SJSA1 (cell line): ENCODE data around the gene PADI1. TPM values are rescaled to one million over a fixed set of nuclear protein-coding genes. Genes with fewer than 3 reads are reported as not detected.

Source experiments
- DNase-seq, 2 experiments: peaks; one replicate each; pipeline ENCODE4 v3.0.0-alpha.2; 2015 to 2020; ENCODE audit warnings: low spot score in 2 of 2, low read depth in 1 of 2
- H3K27ac ChIP-seq: fragments of 250-450 bp; sonication (Bioruptor Pico); 2 replicates; pipeline ENCODE4 v1.5.1; 2020; ENCODE audit warnings: mild to moderate bottlenecking, moderate library complexity
- H3K27me3 ChIP-seq: fragments of 250-450 bp; sonication (Bioruptor Pico); replicated peaks from 2 replicates; pipeline ENCODE4 v1.5.1; 2020; ENCODE audit warnings: mild to moderate bottlenecking, moderate library complexity
- H3K36me3 ChIP-seq: fragments of 250-450 bp; sonication (Bioruptor Pico); 2 replicates; pipeline ENCODE4 v1.5.1; 2020; ENCODE audit warnings: mild to moderate bottlenecking
- H3K4me1 ChIP-seq: fragments of 250-450 bp; sonication (Bioruptor Pico); replicated peaks from 2 replicates; pipeline ENCODE4 v1.6.1; 2021; ENCODE audit warnings: mild to moderate bottlenecking
- H3K4me3 ChIP-seq: fragments of 250-450 bp; sonication (Bioruptor Pico); 2 replicates; pipeline ENCODE4 v1.5.1; 2020; ENCODE audit warnings: mild to moderate bottlenecking
- H3K9me3 ChIP-seq: fragments of 250-450 bp; sonication (Bioruptor Pico); replicated peaks from 2 replicates; pipeline ENCODE4 v1.5.1; 2020; ENCODE audit warnings: mild to moderate bottlenecking
- total RNA-seq: library from RNA; depleted of rRNA; stranded (reverse); fragments of >200 nt; shearing (Covaris generic); gene quantifications from 2 replicates; pipeline ENCODE4 v1.2.3, GENCODE V29; 2014

The PADI1 gene
- total RNA-seq, 1 experiment from 2014 or later: 1.5 TPM

- H3K27ac ChIP-seq: no peak overlapping the region
- no peaks in the 10 kb centered on the region for H3K27me3 ChIP-seq
- DNase-seq: peak in 1 of 2 experiments; percentile 21
- no peak overlapping the region for H3K4me3 ChIP-seq
- H3K4me1 ChIP-seq: peaks cover 11% of the 10 kb centered on the region
- H3K36me3 ChIP-seq: no peaks in the 10 kb centered on the region
- H3K9me3 ChIP-seq: no peaks in the 10 kb centered on the region
Observed at GRCh38 chr1:17197696-17198095, 7.2 kb upstream of the PADI1 start.

GRCh38 chr1:17198476-17199258, 6.3 kb upstream of the PADI1 start:
- Histone ChIP-seq H3K4me1 (peaks cover 11% of the 10 kb centered on the region), H3K9me3 (no peaks in the 10 kb centered on the region), H3K27ac (no peak overlapping the region), H3K4me3 (no peak overlapping the region), H3K27me3 (no peaks in the 10 kb centered on the region), H3K36me3 (no peaks in the 10 kb centered on the region)
- DNase-seq: peak in 1 of 2 experiments; percentile 41

GRCh38 chr1:17199267-17200044, 5.5 kb upstream of the PADI1 start:
- no peaks in the 10 kb centered on the region for H3K9me3 ChIP-seq
- H3K4me3 ChIP-seq: no peak overlapping the region
- no peaks in the 10 kb centered on the region for H3K27me3 ChIP-seq
- H3K4me1 ChIP-seq: peaks cover 11% of the 10 kb centered on the region
- no peak overlapping the region for H3K27ac ChIP-seq
- no peaks in the 10 kb centered on the region for H3K36me3 ChIP-seq
- peak in 1 of 2 experiments; percentile 31 for DNase-seq

- no peaks in the 10 kb centered on the region for H3K36me3 ChIP-seq
- H3K27me3 ChIP-seq: no peaks in the 10 kb centered on the region
- peaks cover 11% of the 10 kb centered on the region for H3K4me1 ChIP-seq
- H3K9me3 ChIP-seq: no peaks in the 10 kb centered on the region
- no peak overlapping the region for H3K27ac ChIP-seq
- no peak overlapping the region for H3K4me3 ChIP-seq
- DNase-seq: no peak
Observed at GRCh38 chr1:17200246-17200645, 4.7 kb upstream of the PADI1 start.

- no peaks in the 10 kb centered on the region for H3K36me3 ChIP-seq
- H3K9me3 ChIP-seq: no peaks in the 10 kb centered on the region
- no peak overlapping the region for H3K4me3 ChIP-seq
- H3K27me3 ChIP-seq: no peaks in the 10 kb centered on the region
- no peak for DNase-seq
- no peak overlapping the region for H3K27ac ChIP-seq
- H3K4me1 ChIP-seq: peaks cover 11% of the 10 kb centered on the region
Observed at GRCh38 chr1:17200756-17201155, 4.2 kb upstream of the PADI1 start.

GRCh38 chr1:17201201-17202021, 3.5 kb upstream of the PADI1 start:
- Histone ChIP-seq H3K9me3 (no peaks in the 10 kb centered on the region), H3K27me3 (no peaks in the 10 kb centered on the region), H3K4me1 (peaks cover 11% of the 10 kb centered on the region), H3K36me3 (no peaks in the 10 kb centered on the region), H3K4me3 (no peak overlapping the region), H3K27ac (no peak overlapping the region)
- peak in 1 of 2 experiments; percentile 27 for DNase-seq

- Histone ChIP-seq H3K36me3 (no peaks in the 10 kb centered on the region), H3K27me3 (no peaks in the 10 kb centered on the region), H3K4me1 (peaks cover 34% of the 10 kb centered on the region), H3K27ac (no peak overlapping the region), H3K4me3 (no peak overlapping the region), H3K9me3 (no peaks in the 10 kb centered on the region)
- DNase-seq: no peak
Observed at GRCh38 chr1:17205652-17206051, 724 bp downstream of the PADI1 start.

GRCh38 chr1:17206196-17206595, 1.3 kb downstream of the PADI1 start:
- no peak overlapping the region for H3K4me3 ChIP-seq
- H3K36me3 ChIP-seq: no peaks in the 10 kb centered on the region
- peaks cover 34% of the 10 kb centered on the region for H3K4me1 ChIP-seq
- no peaks in the 10 kb centered on the region for H3K27me3 ChIP-seq
- no peaks in the 10 kb centered on the region for H3K9me3 ChIP-seq
- no peak for DNase-seq
- no peak overlapping the region for H3K27ac ChIP-seq

- Histone ChIP-seq H3K9me3 (no peaks in the 10 kb centered on the region), H3K36me3 (no peaks in the 10 kb centered on the region), H3K4me1 (peaks cover 37% of the 10 kb centered on the region), H3K4me3 (no peak overlapping the region), H3K27me3 (no peaks in the 10 kb centered on the region), H3K27ac (no peak overlapping the region)
- no peak for DNase-seq
Observed at GRCh38 chr1:17207046-17207445, 2.1 kb downstream of the PADI1 start.

- no peak for DNase-seq
- Histone ChIP-seq H3K36me3 (no peaks in the 10 kb centered on the region), H3K4me1 (peaks cover 42% of the 10 kb centered on the region), H3K4me3 (no peak overlapping the region), H3K9me3 (no peaks in the 10 kb centered on the region), H3K27me3 (no peaks in the 10 kb centered on the region), H3K27ac (peak overlapping the region; percentile 35; the same call in 1 of the 2 replicates)
Observed at GRCh38 chr1:17207540-17207939, 2.6 kb downstream of the PADI1 start.

- Histone ChIP-seq H3K4me1 (peaks cover 47% of the 10 kb centered on the region), H3K4me3 (no peak overlapping the region), H3K27me3 (no peaks in the 10 kb centered on the region), H3K9me3 (no peaks in the 10 kb centered on the region), H3K36me3 (no peaks in the 10 kb centered on the region), H3K27ac (peak overlapping the region; percentile 35; the same call in 1 of the 2 replicates)
- peak; percentile 77 to 81 for DNase-seq
Observed at GRCh38 chr1:17207966-17208418, 3.1 kb downstream of the PADI1 start.

- H3K4me3 ChIP-seq: no peak overlapping the region
- no peak overlapping the region for H3K27ac ChIP-seq
- H3K36me3 ChIP-seq: no peaks in the 10 kb centered on the region
- DNase-seq: no peak
- peaks cover 52% of the 10 kb centered on the region for H3K4me1 ChIP-seq
- H3K27me3 ChIP-seq: no peaks in the 10 kb centered on the region
- no peaks in the 10 kb centered on the region for H3K9me3 ChIP-seq
Observed at GRCh38 chr1:17208546-17208945, 3.6 kb downstream of the PADI1 start.

- DNase-seq: no peak
- no peaks in the 10 kb centered on the region for H3K9me3 ChIP-seq
- H3K4me1 ChIP-seq: peaks cover 58% of the 10 kb centered on the region
- no peak overlapping the region for H3K4me3 ChIP-seq
- no peaks in the 10 kb centered on the region for H3K27me3 ChIP-seq
- H3K27ac ChIP-seq: no peak overlapping the region
- no peaks in the 10 kb centered on the region for H3K36me3 ChIP-seq
Observed at GRCh38 chr1:17209430-17209829, 4.5 kb downstream of the PADI1 start.
